GM12878 (cell line): ENCODE measurements around the gene AGAP1. TPM values are rescaled to one million over a fixed set of nuclear protein-coding genes. Genes with fewer than 3 reads are reported as not detected.

Experiments
- ATAC-seq: fragments of 200-7000 bp; cut with Tn5 transposase; 3 replicates; pipeline ENCODE4 v1.9.1; 2020; ENCODE audit warnings: mild to moderate bottlenecking, moderate library complexity
- BruUV-seq: library from RNA; stranded (reverse); fragments of 400-500 nt; replicated peaks from 2 replicates; lab custom pipeline; 2021; lab: Mats Ljungman, UMichigan
- CTCF ChIA-PET: fragments of 300-600 bp; sonication (Branson Sonifier 250); formaldehyde crosslinking; extraction: SDS; loops from one replicate; lab custom pipeline; 2021; ENCODE audit warnings: inconsistent platforms; lab: Yijun Ruan, JAX
- POLR2A ChIA-PET: fragments of 350-600 bp; formaldehyde crosslinking; extraction: SDS; loops from one replicate; lab custom pipeline; 2021; ENCODE audit warnings: inconsistent platforms; lab: Charles Lee
- RAD21 ChIA-PET: fragments of 300-600 bp; sonication (Branson Sonifier 250); formaldehyde crosslinking; loops from one replicate; lab custom pipeline; 2023; ENCODE audit warnings: antibody characterized with exemption; ENCODE audit not compliant: unreplicated experiment; lab: Charles Lee
- SMC1A ChIA-PET: fragments of 300-600 bp; sonication (Branson Sonifier 250); formaldehyde crosslinking; loops from one replicate; lab custom pipeline; 2023; ENCODE audit not compliant: unreplicated experiment, uncharacterized antibody; lab: Charles Lee
- DNase-seq: peaks from one replicate; pipeline ENCODE4 v3.0.0-alpha.2; 2011; ENCODE audit warnings: low read depth, low spot score
- FAIRE-seq: peaks from 3 replicates; lab custom pipeline; 2011; peaks lifted over from hg19 to GRCh38; lab: Jason Lieb, UNC
- H2AFZ ChIP-seq: 2 replicates; pipeline ENCODE4 v1.6.0; 2011; ENCODE audit warnings: low read depth, low read length, control low read depth; ENCODE audit not compliant: control insufficient read depth
- H3K27ac ChIP-seq: 2 replicates; pipeline ENCODE4 v1.5.1; 2011; ENCODE audit warnings: control low read depth; ENCODE audit not compliant: control insufficient read depth, insufficient read depth
- H3K27me3 ChIP-seq, 2 experiments: replicated peaks in 1 of 2; 2 replicates each; pipeline versions ENCODE4 v1.6.0 to v1.6.1; 2011; ENCODE audit warnings: low read length in 1 of 2; ENCODE audit not compliant: control insufficient read depth in 2 of 2, insufficient read depth in 2 of 2
- H3K36me3 ChIP-seq, 2 experiments: 2 replicates each; pipeline ENCODE4 v1.5.1; 2011; ENCODE audit warnings: low read length in 1 of 2; ENCODE audit not compliant: control insufficient read depth in 2 of 2, insufficient read depth in 2 of 2
- H3K4me1 ChIP-seq: 2 replicates; pipeline ENCODE4 v1.6.1; 2011; ENCODE audit warnings: mild to moderate bottlenecking, low read length, moderate library complexity, mixed read lengths; ENCODE audit not compliant: control insufficient read depth, insufficient read depth
- H3K4me2 ChIP-seq: 2 replicates; pipeline ENCODE4 v1.6.0; 2011; ENCODE audit warnings: control low read depth; ENCODE audit not compliant: control insufficient read depth, insufficient read depth
- H3K4me3 ChIP-seq: fragments of 200-600 bp; sonication (generic); 2 replicates; pipeline ENCODE4 v1.5.1; 2016
- H3K79me2 ChIP-seq: 2 replicates; pipeline ENCODE4 v1.6.0; 2011; ENCODE audit warnings: low read length; ENCODE audit not compliant: control insufficient read depth, insufficient read depth
- H3K9ac ChIP-seq: 2 replicates; pipeline ENCODE4 v1.8.0; 2011; ENCODE audit warnings: low read length, control low read depth, mixed read lengths; ENCODE audit not compliant: control insufficient read depth, insufficient read depth
- H3K9me3 ChIP-seq: replicated peaks from 3 replicates; pipeline ENCODE4 v1.5.1; 2011; ENCODE audit warnings: mild to moderate bottlenecking, low read length; ENCODE audit not compliant: control insufficient read depth, insufficient read depth
- H4K20me1 ChIP-seq: 2 replicates; pipeline ENCODE4 v1.6.0; 2011; ENCODE audit not compliant: control insufficient read depth, insufficient read depth
- ATF3 ChIP-seq: IDR thresholded peaks from 2 replicates; pipeline ENCODE4 v1.6.1; 2011; ENCODE audit warnings: low read depth, mild to moderate bottlenecking, low read length, moderate library complexity, borderline replicate concordance; ENCODE audit errors: extremely low read depth
- CEBPZ ChIP-seq: fragments of 150-350 bp; IDR thresholded peaks from 2 replicates; pipeline ENCODE4 v1.6.1; 2016; ENCODE audit warnings: low read depth, low read length
- CTCF ChIP-seq, 3 experiments: IDR thresholded peaks in 2 of 3; conservative IDR thresholded peaks in 1 of 3; 2 replicates each; pipeline ENCODE4 v1.5.1; 2011; ENCODE audit warnings: low read depth in 3 of 3, low read length in 3 of 3, mild to moderate bottlenecking in 3 of 3, control low read depth in 2 of 3, moderate library complexity in 2 of 3, inconsistent platforms in 1 of 3, mixed read lengths in 1 of 3; ENCODE audit not compliant: control insufficient read depth in 2 of 3, insufficient read depth in 1 of 3; ENCODE audit errors: extremely low read depth in 1 of 3
- EED ChIP-seq: sonication (generic); IDR thresholded peaks from 2 replicates; pipeline ENCODE4 v1.6.1; 2016; ENCODE audit warnings: antibody characterized with exemption, low read depth
- EP300 ChIP-seq, 2 experiments: fragments of 150-350 bp in 1 of 2; IDR thresholded peaks; 2 replicates each; pipeline ENCODE4 v1.6.1; 2011 to 2012; ENCODE audit warnings: low read depth in 2 of 2, low read length in 2 of 2, borderline replicate concordance in 1 of 2, improper control_type of control experiment in 1 of 2, inconsistent platforms in 1 of 2; ENCODE audit not compliant: control insufficient read depth in 1 of 2
- FOS ChIP-seq: IDR thresholded peaks from 3 replicates; pipeline ENCODE4 v1.6.1; 2011; ENCODE audit warnings: borderline replicate concordance; ENCODE audit not compliant: insufficient read length; ENCODE audit errors: extremely low read depth
- RAD21 ChIP-seq: IDR thresholded peaks from 2 replicates; pipeline ENCODE4 v1.6.1; 2011; ENCODE audit warnings: mild to moderate bottlenecking, low read depth, low read length, moderate library complexity; ENCODE audit not compliant: insufficient read depth
- SMC3 ChIP-seq: IDR thresholded peaks from 2 replicates; pipeline ENCODE4 v1.6.1; 2011; ENCODE audit warnings: low read length, improper control_type of control experiment, borderline replicate concordance
- WGBS: methylation state at CpG from one replicate; pipeline ENCODE4 v1.1.6; 2016; ENCODE audit warnings: low lambda C conversion rate; ENCODE audit not compliant: insufficient replicate concordance, insufficient coverage; ENCODE audit errors: missing lambda C conversion rate; 5-methylcytosine and 5-hydroxymethylcytosine counted together
- in situ Hi-C: fragments of 300-500 bp; cut with MboI; formaldehyde crosslinking; loops from 9 replicates; pipeline ENCODE4 v1.14.3; 2018; ENCODE audit warnings: mixed read lengths
- intact Hi-C: fragments of 100-400 bp; cut with micrococcal nuclease; formaldehyde crosslinking; loops from one replicate; pipeline ENCODE4 v1.14.2; 2022; ENCODE audit not compliant: unreplicated experiment
- polyA plus RNA-seq, 11 experiments: library from polyadenylated mRNA; depleted of rRNA in 4 of 11; unstranded in 6 of 11; stranded (reverse) in 5 of 11; fragments of >200 nt; fragmentation: Nextera tagmentation in 4 of 11; fragmentation: Illumina TruSeq in 1 of 11; extraction: Ambion mirVana in 4 of 11; extraction: Trizol in 1 of 11; gene quantifications; 1 replicate in 1 of 11; 2 replicates in 10 of 11; pipeline versions ENCODE4 v1.2.1 to v1.2.3, GENCODE V29; 2011 to 2016; ENCODE audit warnings: inconsistent platforms in 2 of 11, missing spikeins in 2 of 11, low read depth in 1 of 11
- total RNA-seq, 4 experiments: library from RNA; depleted of rRNA in 3 of 4; stranded (reverse); fragments of >200 nt in 3 of 4; fragmentation: Illumina TruSeq in 1 of 4; extraction: Trizol in 1 of 4; gene quantifications; 2 replicates each; pipeline versions ENCODE4 v1.2.1 to v1.2.3, GENCODE V29; 2013 to 2021
- TF ChIP-seq, protein P1 (sequence below): fragments of 450-650 bp; IDR thresholded peaks from 2 replicates; pipeline ENCODE4 v1.6.1; 2017; ENCODE audit warnings: mild to moderate bottlenecking, low read depth, inconsistent platforms; ENCODE audit not compliant: poor library complexity, severe bottlenecking

Gene AGAP1
- total and polyA plus RNA-seq, 10 of the 15 experiments (the other 5 are each of a cell fraction or from before 2014, with no cell fraction given) = 0.05 to 0.15 (median 0.06) TPM; not detected in 7

DNA sequence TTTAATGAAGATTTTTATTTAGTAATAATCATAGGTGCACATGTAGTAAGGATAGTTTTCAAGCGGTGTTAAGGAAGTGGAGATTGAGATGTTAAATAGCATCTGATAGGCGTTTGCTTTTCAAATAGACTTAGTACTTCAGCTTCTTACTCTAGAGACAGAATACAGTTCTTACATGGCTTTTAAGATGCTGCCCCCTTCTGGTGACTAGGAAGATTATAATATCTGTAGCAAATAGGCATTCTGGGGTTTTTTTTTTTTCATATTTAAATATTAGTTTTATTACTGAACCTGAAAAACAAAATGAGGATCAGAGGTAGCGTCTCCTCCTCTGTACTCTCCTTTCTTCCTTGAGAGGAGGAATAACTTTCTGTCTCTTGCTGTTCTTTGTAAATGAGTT is 100.2 kb downstream of the AGAP1 start:
- intact Hi-C loops = loop anchor here (1.0 to 2.0 kb wide), 2 partner anchors 457 to 1044 kb away; no protein-coding TSS in a partner anchor
- Histone ChIP-seq H2AFZ (no peak overlapping the region), H3K27ac (no peak overlapping the region), H3K36me3 (no peaks in the 10 kb centered on the region), H3K9me3 (no peaks in the 10 kb centered on the region), H3K9ac (no peak overlapping the region), H3K4me2 (no peak overlapping the region), H4K20me1 (no peaks in the 10 kb centered on the region), H3K4me3 (no peak overlapping the region), H3K79me2 (no peaks in the 10 kb centered on the region), H3K27me3 (no peaks in the 10 kb centered on the region), H3K4me1 (no peaks in the 10 kb centered on the region)
- ChIA-PET CTCF (interaction anchor here (0.6 to 3.9 kb wide), 12 partner anchors 14 to 1358 kb away, joined by 3 to 36 read pairs (median 3); no protein-coding TSS in a partner anchor), RAD21 (interaction anchor here (0.7 to 1.4 kb wide), 4 partner anchors 152 to 1046 kb away, joined by 3 to 7 read pairs (median 4); no protein-coding TSS in a partner anchor), SMC1A (interaction anchor here (1.0 to 2.4 kb wide), 2 partner anchors 149 to 152 kb away, joined by 4 to 10 read pairs; no protein-coding TSS in a partner anchor), POLR2A (interaction anchor here (0.6 kb wide), 1 partner anchor 1912 kb away, joined by 3 read pairs; the partner anchor contains the start of gene UGT1A7)
- 1% methylated on average over 3 of the region's 3 CpGs for WGBS
- FAIRE-seq (no peak), ATAC-seq (peak; percentile 73), DNase-seq (no peak)
- no TSS peak for BruUV-seq
- in situ Hi-C loops = loop anchor here (5.0 kb wide), 2 partner anchors 153 to 1042 kb away; no protein-coding TSS in a partner anchor
- TF ChIP-seq CTCF (IDR thresholded peaks at IDR 0.05 in 2 of 3, conservative IDR thresholded peaks at IDR 0.05 in 1 of 3; ENCODE audit: control insufficient read depth in 2 of 3, extremely low read depth in 1 of 3, insufficient read depth in 1 of 3, low read depth in 3 of 3, low read length in 3 of 3) = peak; percentile 39 to 50 (median 44); a peak in 5 of 6 replicates
- peak; percentile 71 for TF ChIP-seq RAD21
- TF ChIP-seq FOS = no peak
- TF ChIP-seq EED = no peak
- no peak for TF ChIP-seq EP300 (IDR thresholded peaks at IDR 0.05; ENCODE audit: borderline replicate concordance in 1 of 2, control insufficient read depth in 1 of 2, low read depth in 2 of 2, low read length in 2 of 2)
- TF ChIP-seq SMC3 = peak; percentile 46; the same call in 1 of the 2 replicates
- TF ChIP-seq, protein P1, sequence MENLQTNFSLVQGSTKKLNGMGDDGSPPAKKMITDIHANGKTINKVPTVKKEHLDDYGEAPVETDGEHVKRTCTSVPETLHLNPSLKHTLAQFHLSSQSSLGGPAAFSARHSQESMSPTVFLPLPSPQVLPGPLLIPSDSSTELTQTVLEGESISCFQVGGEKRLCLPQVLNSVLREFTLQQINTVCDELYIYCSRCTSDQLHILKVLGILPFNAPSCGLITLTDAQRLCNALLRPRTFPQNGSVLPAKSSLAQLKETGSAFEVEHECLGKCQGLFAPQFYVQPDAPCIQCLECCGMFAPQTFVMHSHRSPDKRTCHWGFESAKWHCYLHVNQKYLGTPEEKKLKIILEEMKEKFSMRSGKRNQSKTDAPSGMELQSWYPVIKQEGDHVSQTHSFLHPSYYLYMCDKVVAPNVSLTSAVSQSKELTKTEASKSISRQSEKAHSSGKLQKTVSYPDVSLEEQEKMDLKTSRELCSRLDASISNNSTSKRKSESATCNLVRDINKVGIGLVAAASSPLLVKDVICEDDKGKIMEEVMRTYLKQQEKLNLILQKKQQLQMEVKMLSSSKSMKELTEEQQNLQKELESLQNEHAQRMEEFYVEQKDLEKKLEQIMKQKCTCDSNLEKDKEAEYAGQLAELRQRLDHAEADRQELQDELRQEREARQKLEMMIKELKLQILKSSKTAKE = no peak
- TF ChIP-seq CEBPZ = no peak
- no peak for TF ChIP-seq ATF3
